HG03045 (cell line): ENCODE results near the gene FNIP1.
"Not testable (repeated sequence)": the region's sequence is repeated elsewhere in the genome, so short reads cannot be mapped to it uniquely, and the experiment has no call there.

ENCODE experiments used
- ATAC-seq: cut with Tn5 transposase; IDR thresholded peaks from one replicate; pipeline ENCODE4 v1.9.1; 2021; ENCODE audit warnings: mild to moderate bottlenecking, moderate library complexity; ENCODE audit not compliant: unreplicated experiment

Gene FNIP1

GRCh38 chr5:131796793-131797693 lies at the start of gene FNIP1:
TSS of gene FNIP1 (minus strand) at chr5:131797017. CDS start at chr5:131796921, 96 bp downstream.
- peak; percentile 96 for ATAC-seq

GRCh38 chr5:131846536-131846935 lies 49.7 kb upstream of the FNIP1 start:
- ATAC-seq, result no peak

GRCh38 chr5:131845828-131846227 lies 49.0 kb upstream of the FNIP1 start:
- no peak for ATAC-seq

GRCh38 chr5:131842971-131843370 lies 46.2 kb upstream of the FNIP1 start:
- ATAC-seq, result not testable (repeated sequence)

- ATAC-seq, result not testable (repeated sequence)
Observed at GRCh38 chr5:131832702-131833101, 35.9 kb upstream of the FNIP1 start.

GRCh38 chr5:131825404-131826013 lies 28.7 kb upstream of the FNIP1 start:
- peak; percentile 59 for ATAC-seq

- no peak for ATAC-seq
Observed at GRCh38 chr5:131824631-131825030, 27.8 kb upstream of the FNIP1 start.

GRCh38 chr5:131821221-131821620 lies 24.4 kb upstream of the FNIP1 start:
- no peak for ATAC-seq

GRCh38 chr5:131818001-131818724 lies 21.3 kb upstream of the FNIP1 start:
- no peak for ATAC-seq

- no peak for ATAC-seq
Observed at GRCh38 chr5:131814990-131815389, 18.2 kb upstream of the FNIP1 start.

- no peak for ATAC-seq
Observed at GRCh38 chr5:131812371-131813160, 15.7 kb upstream of the FNIP1 start.

- ATAC-seq, result no peak
Observed at GRCh38 chr5:131810510-131811249, 13.9 kb upstream of the FNIP1 start.

- peak; percentile 30 for ATAC-seq
Observed at GRCh38 chr5:131795879-131796792, 681 bp downstream of the FNIP1 start.

- ATAC-seq, result no peak
Observed at GRCh38 chr5:131795228-131795627, 1.6 kb downstream of the FNIP1 start.

- no peak for ATAC-seq
Observed at GRCh38 chr5:131794586-131794985, 2.2 kb downstream of the FNIP1 start.

GRCh38 chr5:131792896-131793295 lies 3.9 kb downstream of the FNIP1 start:
- no peak for ATAC-seq

- no peak for ATAC-seq
Observed at GRCh38 chr5:131791866-131792265, 5.0 kb downstream of the FNIP1 start.

- no peak for ATAC-seq
Observed at GRCh38 chr5:131790550-131790949, 6.3 kb downstream of the FNIP1 start.

GRCh38 chr5:131789765-131790164 lies 7.1 kb downstream of the FNIP1 start:
- no peak for ATAC-seq
